ENCODE measurements around the gene SHISA7. TPM values are rescaled to one million over a fixed set of nuclear protein-coding genes. Genes with fewer than 3 reads are reported as not detected.
A peak's percentile ranks its signal among the peaks of the same experiment; 100 is the strongest.

Gene SHISA7
- total RNA-seq, 1 donor from 2014 or later: not detected

GRCh38 chr19:55461259-55461973, 18.3 kb upstream of the SHISA7 start, which contains the start of gene ISOC2:
ISOC2 (minus strand) TSS chr19:55461642; CDS start chr19:55456486, 5,156 bp downstream.
- H3K27ac Mint-ChIP-seq (ENCODE audit: unreplicated experiment): peak within 1 kb of the TSS; percentile 43
- peak; percentile 100 for DNase-seq (ENCODE audit: low spot score)
- no peaks in the 10 kb centered on the region for H3K36me3 Mint-ChIP-seq (ENCODE audit: low read depth, unreplicated experiment)
- no peaks in the 10 kb centered on the region for H3K4me1 Mint-ChIP-seq (ENCODE audit: unreplicated experiment)
- peaks cover 11% of the 10 kb centered on the region for H3K27me3 Mint-ChIP-seq (ENCODE audit: unreplicated experiment)
- peak within 1 kb of the TSS; percentile 90 for H3K4me3 Mint-ChIP-seq (ENCODE audit: unreplicated experiment)
- TF ChIP-seq, protein P1, sequence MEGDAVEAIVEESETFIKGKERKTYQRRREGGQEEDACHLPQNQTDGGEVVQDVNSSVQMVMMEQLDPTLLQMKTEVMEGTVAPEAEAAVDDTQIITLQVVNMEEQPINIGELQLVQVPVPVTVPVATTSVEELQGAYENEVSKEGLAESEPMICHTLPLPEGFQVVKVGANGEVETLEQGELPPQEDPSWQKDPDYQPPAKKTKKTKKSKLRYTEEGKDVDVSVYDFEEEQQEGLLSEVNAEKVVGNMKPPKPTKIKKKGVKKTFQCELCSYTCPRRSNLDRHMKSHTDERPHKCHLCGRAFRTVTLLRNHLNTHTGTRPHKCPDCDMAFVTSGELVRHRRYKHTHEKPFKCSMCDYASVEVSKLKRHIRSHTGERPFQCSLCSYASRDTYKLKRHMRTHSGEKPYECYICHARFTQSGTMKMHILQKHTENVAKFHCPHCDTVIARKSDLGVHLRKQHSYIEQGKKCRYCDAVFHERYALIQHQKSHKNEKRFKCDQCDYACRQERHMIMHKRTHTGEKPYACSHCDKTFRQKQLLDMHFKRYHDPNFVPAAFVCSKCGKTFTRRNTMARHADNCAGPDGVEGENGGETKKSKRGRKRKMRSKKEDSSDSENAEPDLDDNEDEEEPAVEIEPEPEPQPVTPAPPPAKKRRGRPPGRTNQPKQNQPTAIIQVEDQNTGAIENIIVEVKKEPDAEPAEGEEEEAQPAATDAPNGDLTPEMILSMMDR (IDR thresholded peaks at IDR 0.05; ENCODE audit: unreplicated experiment): no peak
- no peaks in the 10 kb centered on the region for H3K9me3 Mint-ChIP-seq (ENCODE audit: unreplicated experiment)

DNA sequence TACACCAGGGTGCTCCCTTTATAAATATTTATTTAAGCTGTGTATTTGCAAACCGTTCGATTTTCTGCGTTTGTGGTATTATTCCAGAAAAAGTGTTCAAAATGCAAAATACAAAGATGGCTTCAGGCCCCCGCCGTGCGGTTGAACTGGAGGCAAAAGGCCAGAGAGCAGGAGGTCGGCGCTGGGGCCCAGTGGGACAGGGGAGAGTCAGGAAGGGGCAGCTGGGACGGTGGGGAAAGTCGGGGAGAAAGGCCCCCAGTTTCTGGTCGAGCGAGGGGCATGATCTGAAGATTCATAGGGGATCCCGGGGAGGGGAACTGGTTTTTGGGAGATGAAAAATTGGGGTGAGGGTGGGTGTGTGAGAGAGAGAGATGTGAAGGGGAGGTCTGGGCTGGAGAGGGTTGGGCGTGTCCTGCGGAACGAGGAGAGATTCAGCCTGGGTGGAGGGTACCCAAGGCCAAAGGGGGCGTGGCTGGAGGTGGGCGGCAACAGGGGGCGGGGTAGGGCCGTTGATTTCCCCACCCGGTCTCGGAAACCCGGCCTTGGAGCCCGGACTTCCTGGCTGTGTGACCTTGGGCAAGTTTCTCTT, 17.7 kb upstream of the SHISA7 start:
- Mint-ChIP-seq H3K27ac (ENCODE audit: unreplicated experiment) (peak overlapping the region; percentile 43), H3K27me3 (ENCODE audit: unreplicated experiment) (peaks cover 11% of the 10 kb centered on the region), H3K36me3 (ENCODE audit: low read depth, unreplicated experiment) (no peaks in the 10 kb centered on the region), H3K4me3 (ENCODE audit: unreplicated experiment) (peak overlapping the region; percentile 90), H3K4me1 (ENCODE audit: unreplicated experiment) (no peaks in the 10 kb centered on the region), H3K9me3 (ENCODE audit: unreplicated experiment) (no peaks in the 10 kb centered on the region)
- TF ChIP-seq, protein P1 (IDR thresholded peaks at IDR 0.05; ENCODE audit: unreplicated experiment): no peak
- peak; percentile 60 for DNase-seq (ENCODE audit: low spot score)

DNA sequence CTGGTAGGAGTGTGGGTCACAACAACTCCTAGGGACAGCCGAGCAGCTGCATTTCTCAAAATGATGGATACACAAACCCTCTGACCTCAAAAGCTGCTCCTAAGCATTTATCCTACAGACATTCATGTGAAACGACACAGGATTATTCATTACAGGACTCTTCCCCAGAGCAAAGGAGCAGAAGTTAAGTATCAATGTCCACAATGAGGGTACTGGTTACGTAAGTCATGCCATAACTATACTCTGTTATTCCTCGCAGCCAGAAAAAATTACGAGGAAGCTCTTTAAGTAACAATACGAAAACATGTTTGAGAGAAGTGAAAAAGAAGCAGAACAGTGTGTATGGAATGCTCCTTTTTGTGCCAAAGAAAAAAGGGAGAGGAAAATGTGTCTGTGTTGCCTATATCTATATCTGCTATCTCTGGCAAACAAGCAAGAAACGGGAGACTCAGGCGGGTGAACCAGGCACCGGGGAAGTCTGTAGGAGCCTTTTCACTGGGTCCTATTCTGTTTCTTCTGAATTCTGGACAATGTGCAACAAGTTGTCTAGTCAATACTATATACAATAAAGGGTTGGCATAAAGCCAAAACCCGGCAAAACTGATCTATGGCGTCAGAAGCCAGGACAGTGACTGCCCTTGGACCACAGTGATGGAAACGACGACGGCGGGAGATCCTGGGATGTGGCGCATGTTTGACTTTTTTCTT, 17.0 kb upstream of the SHISA7 start:
- H3K27me3 Mint-ChIP-seq (ENCODE audit: unreplicated experiment): peaks cover 11% of the 10 kb centered on the region
- DNase-seq (ENCODE audit: low spot score): no peak
- H3K4me1 Mint-ChIP-seq (ENCODE audit: unreplicated experiment): no peaks in the 10 kb centered on the region
- no peaks in the 10 kb centered on the region for H3K9me3 Mint-ChIP-seq (ENCODE audit: unreplicated experiment)
- TF ChIP-seq, protein P1 (IDR thresholded peaks at IDR 0.05; ENCODE audit: unreplicated experiment): no peak
- peak overlapping the region; percentile 43 for H3K27ac Mint-ChIP-seq (ENCODE audit: unreplicated experiment)
- H3K36me3 Mint-ChIP-seq (ENCODE audit: low read depth, unreplicated experiment): no peaks in the 10 kb centered on the region
- peak overlapping the region; percentile 90 for H3K4me3 Mint-ChIP-seq (ENCODE audit: unreplicated experiment)

DNA sequence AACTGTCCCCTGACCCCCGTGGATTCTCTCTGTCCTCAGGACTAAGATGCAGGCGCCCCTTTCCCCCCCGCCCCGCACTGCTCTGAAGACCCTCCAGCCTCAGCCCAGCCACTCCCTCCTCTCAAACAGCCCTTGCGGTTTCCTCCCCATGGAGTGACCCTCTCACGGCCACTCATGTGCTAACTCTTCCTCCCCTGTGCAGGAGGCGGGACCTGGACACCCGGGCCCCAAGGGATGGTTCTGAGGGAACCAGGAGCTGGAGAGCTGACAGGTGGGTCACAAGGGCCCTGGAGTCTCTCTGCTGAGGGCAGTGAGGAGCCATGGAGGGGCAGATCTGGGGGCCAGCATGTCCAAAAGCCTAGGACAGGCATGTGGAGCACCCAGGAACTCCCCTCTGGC, 16.4 kb upstream of the SHISA7 start:
- peaks cover 12% of the 10 kb centered on the region for H3K27me3 Mint-ChIP-seq (ENCODE audit: unreplicated experiment)
- no peak for DNase-seq (ENCODE audit: low spot score)
- H3K9me3 Mint-ChIP-seq (ENCODE audit: unreplicated experiment): no peaks in the 10 kb centered on the region
- H3K36me3 Mint-ChIP-seq (ENCODE audit: low read depth, unreplicated experiment): no peaks in the 10 kb centered on the region
- no peaks in the 10 kb centered on the region for H3K4me1 Mint-ChIP-seq (ENCODE audit: unreplicated experiment)
- H3K27ac Mint-ChIP-seq (ENCODE audit: unreplicated experiment): no peak overlapping the region
- no peak overlapping the region for H3K4me3 Mint-ChIP-seq (ENCODE audit: unreplicated experiment)
- TF ChIP-seq, protein P1 (IDR thresholded peaks at IDR 0.05; ENCODE audit: unreplicated experiment): no peak
